Stomach (tissue), 19 donors: ENCODE data around the gene KPNA5. TPM values are rescaled to one million over a fixed set of nuclear protein-coding genes. Genes with fewer than 3 reads are reported as not detected.

Experiments
- DNase-seq, 2 donors: peaks; one replicate each; pipeline versions ENCODE4 v3.0.0 to v3.0.0-alpha.2; 2013 to 2019
- H3K27ac ChIP-seq, 5 donors: fragments of 200-600 bp in 4 of 5; sonication (generic) in 4 of 5; one replicate each; pipeline ENCODE4 v1.5.1; 2013 to 2019; ENCODE audit warnings: mild to moderate bottlenecking in 1 of 5, moderate library complexity in 1 of 5
- H3K27me3 ChIP-seq, 3 donors: fragments of 200-600 bp; sonication (generic); one replicate each; pipeline ENCODE4 v1.5.1; 2017 to 2019; ENCODE audit warnings: mixed run types in 1 of 3
- H3K36me3 ChIP-seq, 4 donors: fragments of 200-600 bp; sonication (generic); 1 replicate in 3 of 4; 2 replicates in 1 of 4; pipeline ENCODE4 v1.5.1; 2016 to 2019
- H3K4me1 ChIP-seq, 4 donors: fragments of 200-600 bp; sonication (generic); one replicate each; pipeline ENCODE4 v1.5.1; 2016 to 2019
- H3K4me3 ChIP-seq, 4 donors: fragments of 200-600 bp; sonication (generic) in 3 of 4; one replicate each; pipeline ENCODE4 v1.5.1; 2016 to 2019; ENCODE audit warnings: mild to moderate bottlenecking in 1 of 4
- H3K9me3 ChIP-seq, 4 donors: fragments of 200-600 bp; sonication (generic); one replicate each; pipeline ENCODE4 v1.5.1; 2016 to 2019
- CTCF ChIP-seq, 7 experiments: fragments of 450-650 bp in 4 of 7; fragments of 200-600 bp in 3 of 7; sonication (generic) in 3 of 7; IDR thresholded peaks; one replicate each; pipeline ENCODE4 v1.5.1; 2016 to 2019; ENCODE audit warnings: antibody characterized with exemption in 7 of 7, control low read depth in 2 of 7, mild to moderate bottlenecking in 1 of 7
- EP300 ChIP-seq: sonication (generic); formaldehyde crosslinking; IDR thresholded peaks from one replicate; pipeline ENCODE4 v1.6.1; 2017; ENCODE audit warnings: antibody characterized with exemption
- POLR2A ChIP-seq, 4 donors: fragments of 450-650 bp; IDR thresholded peaks; one replicate each; pipeline ENCODE4 v1.6.1; 2016; ENCODE audit warnings: antibody characterized with exemption in 4 of 4, control low read depth in 2 of 4, mild to moderate bottlenecking in 1 of 4, moderate library complexity in 1 of 4
- POLR2AphosphoS5 ChIP-seq, 3 donors: sonication (generic); formaldehyde crosslinking; IDR thresholded peaks; one replicate each; pipeline ENCODE4 v1.6.1; 2016; ENCODE audit warnings: antibody characterized with exemption in 3 of 3
- WGBS, 5 donors: extraction: QIAGEN DNeasy Blood & Tissue Kit in 3 of 5; methylation state at CpG; one replicate each; pipeline versions ENCODE4 v1.1.5 to v1.1.7; 2013 to 2018; 5-methylcytosine and 5-hydroxymethylcytosine counted together
- intact Hi-C: fragments of 100-400 bp; cut with DNase I; formaldehyde crosslinking; loops from one replicate; pipeline ENCODE4 v1.15.1; 2023; ENCODE audit warnings: low total_unique reads
- long read RNA-seq, 10 donors: transcript quantifications; one replicate each; lab custom pipeline, GENCODE V29; 2026
- polyA plus RNA-seq, 3 donors: library from polyadenylated mRNA; stranded (reverse); fragments of 200-250 nt; gene quantifications; one replicate each; pipeline ENCODE4 v1.2.3, GENCODE V29; 2013
- total RNA-seq, 5 donors: library from RNA; depleted of rRNA; stranded (reverse); fragments of >200 nt; gene quantifications; one replicate each; pipeline versions ENCODE4 v1.1.0 to v1.2.3, GENCODE V29; 2014 to 2016
- donor health status: healthy with polysubstance abuse.
- donor health status: Bipolar disorder and iron deficiency.
- donor health status: healthy.

KPNA5 gene
- total RNA-seq: 10 to 100 TPM in 3 of 5 donors, 1 to 10 TPM in 2; 3.3 to 37.9 (median 12.3) TPM
- polyA plus RNA-seq: 1 to 10 TPM; 1.5 to 1.7 (median 1.7) TPM
- long read RNA-seq, donor 1, full-length matches to known transcripts: 2 of 2 reads
- long read RNA-seq, donor 1, partial matches to known transcripts: 0 of 2 reads
- long read RNA-seq, donor 1, other reads (novel, unspliced or antisense): 0 of 2 reads
- long read RNA-seq, donor 2, full-length matches to known transcripts: 2 of 2 reads
- long read RNA-seq, donor 2, partial matches to known transcripts: 0 of 2 reads
- long read RNA-seq, donor 2, other reads (novel, unspliced or antisense): 0 of 2 reads
- long read RNA-seq, donor 3, full-length matches to known transcripts: 1 of 1 reads
- long read RNA-seq, donor 3, partial matches to known transcripts: 0 of 1 reads
- long read RNA-seq, donor 3, other reads (novel, unspliced or antisense): 0 of 1 reads
- long read RNA-seq, donor 4, full-length matches to known transcripts: 1 of 1 reads
- long read RNA-seq, donor 4, partial matches to known transcripts: 0 of 1 reads
- long read RNA-seq, donor 4, other reads (novel, unspliced or antisense): 0 of 1 reads
- long read RNA-seq, donor 5, full-length matches to known transcripts: 6 of 6 reads
- long read RNA-seq, donor 5, partial matches to known transcripts: 0 of 6 reads
- long read RNA-seq, donor 5, other reads (novel, unspliced or antisense): 0 of 6 reads
- long read RNA-seq, donor 6, full-length matches to known transcripts: 5 of 5 reads
- long read RNA-seq, donor 6, partial matches to known transcripts: 0 of 5 reads
- long read RNA-seq, donor 6, other reads (novel, unspliced or antisense): 0 of 5 reads
- long read RNA-seq, donor 7, full-length matches to known transcripts: 2 of 2 reads
- long read RNA-seq, donor 7, partial matches to known transcripts: 0 of 2 reads
- long read RNA-seq, donor 7, other reads (novel, unspliced or antisense): 0 of 2 reads
- long read RNA-seq, donor 8: 0 reads
- long read RNA-seq, donor 9, full-length matches to known transcripts: 2 of 2 reads
- long read RNA-seq, donor 9, partial matches to known transcripts: 0 of 2 reads
- long read RNA-seq, donor 9, other reads (novel, unspliced or antisense): 0 of 2 reads
- long read RNA-seq, donor 10, full-length matches to known transcripts: 1 of 1 reads
- long read RNA-seq, donor 10, partial matches to known transcripts: 0 of 1 reads
- long read RNA-seq, donor 10, other reads (novel, unspliced or antisense): 0 of 1 reads

- Histone ChIP-seq H3K27me3 (no peaks in the 10 kb centered on the region), H3K9me3 (no peaks in the 10 kb centered on the region), H3K4me1 (peaks cover 12 to 33% (median 21%) of the 10 kb centered on the region in 4 donors), H3K36me3 (peaks cover 0 to 9% (median 2%) of the 10 kb centered on the region in 4 donors), H3K4me3 (peak within 1 kb of the TSS; percentile 67 to 76 (median 70)), H3K27ac (peak within 1 kb of the TSS; percentile 86 to 95 (median 88))
- 0 to 1% (median 0%) methylated on average over 49 to 69 of the region's 69 CpGs for WGBS, 5 donors
- peak; percentile 90 to 98 for DNase-seq
- TF ChIP-seq POLR2A (IDR thresholded peaks at IDR 0.05) (peak in 1 of 4 donors; percentile 43), POLR2AphosphoS5 (IDR thresholded peaks at IDR 0.05) (peak; percentile 54 to 84 (median 84)), CTCF (IDR thresholded peaks at IDR 0.05) (no peak)
- intact Hi-C loops: no loop called here
Observed at GRCh38 chr6:116680880-116681672, at the start of gene KPNA5. KPNA5 (plus strand) TSS chr6:116681211; CDS start chr6:116681335, 124 bp downstream.

- Histone ChIP-seq H3K36me3 (peaks cover 0 to 22% (median 19%) of the 10 kb centered on the region in 4 donors), H3K9me3 (no peaks in the 10 kb centered on the region), H3K4me3 (no peak overlapping the region), H3K27ac (no peak overlapping the region), H3K4me1 (no peaks in the 10 kb centered on the region), H3K27me3 (no peaks in the 10 kb centered on the region)
- intact Hi-C loops: no loop called here
- peak in 1 of 2 donors; percentile 74 for DNase-seq
- TF ChIP-seq POLR2AphosphoS5 (IDR thresholded peaks at IDR 0.05) (no peak), EP300 (no peak), POLR2A (IDR thresholded peaks at IDR 0.05) (no peak), CTCF (IDR thresholded peaks at IDR 0.05) (no peak)
- WGBS, 5 donors: 22 to 41% (median 28%) methylated on average over 5 of the region's 5 CpGs
Observed at GRCh38 chr6:116631379-116631990, 49.5 kb upstream of the KPNA5 start.

GRCh38 chr6:116633685-116634084 lies 47.3 kb upstream of the KPNA5 start:
- no peak overlapping the region for H3K27ac ChIP-seq
- H3K9me3 ChIP-seq: no peaks in the 10 kb centered on the region
- H3K4me3 ChIP-seq: no peak overlapping the region
- WGBS, 5 donors: 78 to 94% (median 81%) methylated on average over 2 of the region's 2 CpGs
- TF ChIP-seq EP300: no peak
- TF ChIP-seq POLR2AphosphoS5 (IDR thresholded peaks at IDR 0.05): no peak
- no peak for TF ChIP-seq CTCF (IDR thresholded peaks at IDR 0.05)
- H3K27me3 ChIP-seq: no peaks in the 10 kb centered on the region
- intact Hi-C loops: no loop called here
- peak in 1 of 2 donors; percentile 18 for DNase-seq
- H3K36me3 ChIP-seq: peaks cover 0 to 30% (median 27%) of the 10 kb centered on the region in 4 donors
- H3K4me1 ChIP-seq: no peaks in the 10 kb centered on the region
